Endothelial cell of umbilical vein (primary cell): ENCODE data around the gene EVC.
A peak's percentile ranks its signal among the peaks of the same experiment; 100 is the strongest.

Experiments
- EZH2 ChIP-seq: IDR thresholded peaks from 2 replicates; pipeline ENCODE4 v1.6.1; 2012; ENCODE audit warnings: borderline replicate concordance, low read depth, mild to moderate bottlenecking, moderate library complexity, low read length, inconsistent platforms; ENCODE audit not compliant: severe bottlenecking
- FOS ChIP-seq: IDR thresholded peaks from 2 replicates; pipeline ENCODE4 v1.6.1; 2011; ENCODE audit warnings: mild to moderate bottlenecking, low read length, moderate library complexity, borderline replicate concordance; ENCODE audit not compliant: insufficient read depth
- GATA2 ChIP-seq: IDR thresholded peaks from 2 replicates; pipeline ENCODE4 v1.7.0; 2011; ENCODE audit warnings: low read depth, mild to moderate bottlenecking, moderate library complexity, mixed read lengths, low read length; ENCODE audit not compliant: insufficient read length, insufficient read depth
- JUN ChIP-seq: IDR thresholded peaks from 2 replicates; pipeline ENCODE4 v1.6.1; 2011; ENCODE audit warnings: borderline replicate concordance, low read depth; ENCODE audit not compliant: insufficient read length, insufficient read depth
- MYC ChIP-seq: IDR thresholded peaks from one replicate; pipeline ENCODE4 v1.6.1; 2011; ENCODE audit warnings: mild to moderate bottlenecking, low read depth, low read length
- POLR2A ChIP-seq: IDR thresholded peaks from 2 replicates; pipeline ENCODE4 v1.6.1; 2012; ENCODE audit warnings: low read depth, mild to moderate bottlenecking, control low read depth, low read length
- POLR2AphosphoS5 ChIP-seq: IDR thresholded peaks from 2 replicates; pipeline ENCODE4 v1.6.1; 2012; ENCODE audit warnings: low read depth, mild to moderate bottlenecking, control low read depth, low read length, moderate library complexity; ENCODE audit not compliant: insufficient read depth
- TF ChIP-seq, protein P1 (sequence below), 2 donors: IDR thresholded peaks; 1 replicate in 1 of 2; 2 replicates in 1 of 2; pipeline ENCODE4 v1.5.1; 2011; ENCODE audit warnings: low read length in 2 of 2, mild to moderate bottlenecking in 2 of 2, moderate library complexity in 2 of 2, control low read depth in 1 of 2, inconsistent platforms in 1 of 2, low read depth in 1 of 2; ENCODE audit not compliant: insufficient read depth in 1 of 2; ENCODE audit errors: extremely low read depth in 1 of 2

- TF ChIP-seq, protein P1, sequence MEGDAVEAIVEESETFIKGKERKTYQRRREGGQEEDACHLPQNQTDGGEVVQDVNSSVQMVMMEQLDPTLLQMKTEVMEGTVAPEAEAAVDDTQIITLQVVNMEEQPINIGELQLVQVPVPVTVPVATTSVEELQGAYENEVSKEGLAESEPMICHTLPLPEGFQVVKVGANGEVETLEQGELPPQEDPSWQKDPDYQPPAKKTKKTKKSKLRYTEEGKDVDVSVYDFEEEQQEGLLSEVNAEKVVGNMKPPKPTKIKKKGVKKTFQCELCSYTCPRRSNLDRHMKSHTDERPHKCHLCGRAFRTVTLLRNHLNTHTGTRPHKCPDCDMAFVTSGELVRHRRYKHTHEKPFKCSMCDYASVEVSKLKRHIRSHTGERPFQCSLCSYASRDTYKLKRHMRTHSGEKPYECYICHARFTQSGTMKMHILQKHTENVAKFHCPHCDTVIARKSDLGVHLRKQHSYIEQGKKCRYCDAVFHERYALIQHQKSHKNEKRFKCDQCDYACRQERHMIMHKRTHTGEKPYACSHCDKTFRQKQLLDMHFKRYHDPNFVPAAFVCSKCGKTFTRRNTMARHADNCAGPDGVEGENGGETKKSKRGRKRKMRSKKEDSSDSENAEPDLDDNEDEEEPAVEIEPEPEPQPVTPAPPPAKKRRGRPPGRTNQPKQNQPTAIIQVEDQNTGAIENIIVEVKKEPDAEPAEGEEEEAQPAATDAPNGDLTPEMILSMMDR (IDR thresholded peaks at IDR 0.05; ENCODE audit: extremely low read depth in 1 of 2, insufficient read depth in 1 of 2, low read depth in 1 of 2, low read length in 2 of 2): no peak
- TF ChIP-seq EZH2 (no peak), JUN (no peak), FOS (peak; percentile 56), POLR2A (no peak), POLR2AphosphoS5 (peak; percentile 62), MYC (no peak), GATA2 (peak; percentile 59)
Measured at GRCh38 chr4:5827108-5828004, 116.4 kb downstream of the EVC start.
